ENCODE results near the gene FGGY.

DNA sequence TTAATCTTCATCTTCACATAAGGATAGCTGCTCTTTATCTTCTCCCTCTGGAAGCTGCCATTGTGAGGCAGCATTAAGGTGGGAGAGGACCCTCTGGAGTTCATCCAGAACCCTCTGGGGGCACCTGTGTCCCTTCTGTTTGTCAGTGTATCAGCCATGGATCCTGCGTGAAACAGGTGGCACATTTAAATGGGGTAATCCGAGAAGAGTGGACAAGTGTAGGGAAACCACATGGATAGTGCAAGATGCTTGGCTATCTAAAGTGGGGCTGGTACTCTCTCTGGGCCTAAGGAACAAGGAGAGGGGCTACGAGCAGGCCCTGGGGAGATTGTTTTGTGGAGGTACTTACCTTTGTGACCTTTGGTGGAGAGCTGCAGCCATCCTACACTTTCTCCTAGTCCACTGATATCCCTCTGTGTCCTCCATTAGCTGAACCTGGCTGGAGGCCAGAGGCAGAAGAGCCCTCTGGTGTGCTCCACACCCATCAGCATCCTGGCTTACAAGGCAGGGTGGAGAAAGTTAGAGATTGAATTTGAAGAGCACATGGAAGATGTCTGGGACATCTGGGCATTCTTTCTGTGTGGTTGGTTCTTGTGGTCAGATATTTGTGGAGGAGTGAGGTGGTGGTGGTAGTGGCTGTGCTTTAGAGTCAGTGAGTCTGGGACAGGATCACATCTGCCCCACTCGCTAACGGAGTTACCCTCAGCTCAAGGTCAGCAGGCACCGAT, 117.7 kb downstream of the FGGY start:
- TF ChIP-seq POLR2A (IDR thresholded peaks at IDR 0.05; ENCODE audit: low read length): no peak
- TF ChIP-seq GATA1 (IDR thresholded peaks at IDR 0.05; ENCODE audit: low read depth, low read length): no peak
